ENCODE data around the gene ZDHHC12.

Gene ZDHHC12

GRCh38 chr9:128764361-128764760 lies 40.4 kb upstream of the ZDHHC12 start:
- TF ChIP-seq, protein P1, sequence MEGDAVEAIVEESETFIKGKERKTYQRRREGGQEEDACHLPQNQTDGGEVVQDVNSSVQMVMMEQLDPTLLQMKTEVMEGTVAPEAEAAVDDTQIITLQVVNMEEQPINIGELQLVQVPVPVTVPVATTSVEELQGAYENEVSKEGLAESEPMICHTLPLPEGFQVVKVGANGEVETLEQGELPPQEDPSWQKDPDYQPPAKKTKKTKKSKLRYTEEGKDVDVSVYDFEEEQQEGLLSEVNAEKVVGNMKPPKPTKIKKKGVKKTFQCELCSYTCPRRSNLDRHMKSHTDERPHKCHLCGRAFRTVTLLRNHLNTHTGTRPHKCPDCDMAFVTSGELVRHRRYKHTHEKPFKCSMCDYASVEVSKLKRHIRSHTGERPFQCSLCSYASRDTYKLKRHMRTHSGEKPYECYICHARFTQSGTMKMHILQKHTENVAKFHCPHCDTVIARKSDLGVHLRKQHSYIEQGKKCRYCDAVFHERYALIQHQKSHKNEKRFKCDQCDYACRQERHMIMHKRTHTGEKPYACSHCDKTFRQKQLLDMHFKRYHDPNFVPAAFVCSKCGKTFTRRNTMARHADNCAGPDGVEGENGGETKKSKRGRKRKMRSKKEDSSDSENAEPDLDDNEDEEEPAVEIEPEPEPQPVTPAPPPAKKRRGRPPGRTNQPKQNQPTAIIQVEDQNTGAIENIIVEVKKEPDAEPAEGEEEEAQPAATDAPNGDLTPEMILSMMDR (IDR thresholded peaks at IDR 0.05) = no peak
- H3K4me1 ChIP-seq = no peaks in the 10 kb centered on the region
- no peak overlapping the region for H3K4me3 ChIP-seq (ENCODE audit: low read depth, low read length)
- H3K9me3 ChIP-seq (ENCODE audit: control insufficient read depth, low read length) = no peaks in the 10 kb centered on the region
- no peak overlapping the region for H3K4me2 ChIP-seq (ENCODE audit: low read length)
- H3K27me3 ChIP-seq (ENCODE audit: control insufficient read depth, insufficient read depth, low read length) = no peaks in the 10 kb centered on the region
- H2AFZ ChIP-seq = no peak overlapping the region
- H3K79me2 ChIP-seq = peaks cover 12% of the 10 kb centered on the region
- H3K9ac ChIP-seq = no peak overlapping the region
- H3K27ac ChIP-seq = no peak overlapping the region
- no peaks in the 10 kb centered on the region for H3K36me3 ChIP-seq (ENCODE audit: control insufficient read depth, insufficient read depth, low read length)

GRCh38 chr9:128762671-128763449 lies 38.9 kb upstream of the ZDHHC12 start:
- H3K36me3 ChIP-seq (ENCODE audit: control insufficient read depth, insufficient read depth, low read length) = no peaks in the 10 kb centered on the region
- H3K27ac ChIP-seq = no peak overlapping the region
- H3K79me2 ChIP-seq = peaks cover 7% of the 10 kb centered on the region
- no peak overlapping the region for H3K4me3 ChIP-seq (ENCODE audit: low read depth, low read length)
- no peak overlapping the region for H2AFZ ChIP-seq
- TF ChIP-seq, protein P1 (IDR thresholded peaks at IDR 0.05) = no peak
- no peak overlapping the region for H3K9ac ChIP-seq
- no peaks in the 10 kb centered on the region for H3K27me3 ChIP-seq (ENCODE audit: control insufficient read depth, insufficient read depth, low read length)
- no peak overlapping the region for H3K4me2 ChIP-seq (ENCODE audit: low read length)
- no peaks in the 10 kb centered on the region for H3K4me1 ChIP-seq
- no peaks in the 10 kb centered on the region for H3K9me3 ChIP-seq (ENCODE audit: control insufficient read depth, low read length)

GRCh38 chr9:128757602-128758001 lies 33.7 kb upstream of the ZDHHC12 start:
- no peak overlapping the region for H3K4me3 ChIP-seq (ENCODE audit: low read depth, low read length)
- H3K79me2 ChIP-seq = peaks cover 2% of the 10 kb centered on the region

DNA sequence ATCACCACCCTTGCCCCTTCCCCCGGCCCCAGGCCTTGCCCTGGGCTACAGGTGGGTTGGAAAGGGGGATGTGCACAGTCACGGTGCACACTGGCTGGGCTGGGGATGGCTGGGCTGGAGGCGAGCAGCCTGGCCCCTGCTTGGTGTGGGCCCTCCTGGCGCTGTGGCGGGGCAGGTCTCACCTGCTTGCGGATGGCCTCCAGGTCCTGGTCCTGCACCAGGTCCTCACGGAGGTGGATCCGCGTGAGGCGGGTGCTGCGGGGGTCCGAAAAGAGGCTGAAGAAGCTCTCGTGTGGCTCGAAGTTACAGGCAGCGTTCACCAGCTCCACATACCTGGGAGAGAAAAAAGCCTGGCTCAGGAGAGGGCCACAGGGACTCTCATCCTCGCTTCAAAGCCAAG lies 29.7 kb upstream of the ZDHHC12 start:
- no peak overlapping the region for H2AFZ ChIP-seq
- H3K9ac ChIP-seq = no peak overlapping the region
- H3K4me3 ChIP-seq (ENCODE audit: low read depth, low read length) = no peak overlapping the region
- no peak overlapping the region for H3K4me2 ChIP-seq (ENCODE audit: low read length)
- no peaks in the 10 kb centered on the region for H3K27me3 ChIP-seq (ENCODE audit: control insufficient read depth, insufficient read depth, low read length)
- H3K9me3 ChIP-seq (ENCODE audit: control insufficient read depth, low read length) = no peaks in the 10 kb centered on the region
- H3K36me3 ChIP-seq (ENCODE audit: control insufficient read depth, insufficient read depth, low read length) = no peaks in the 10 kb centered on the region
- no peaks in the 10 kb centered on the region for H3K79me2 ChIP-seq
- TF ChIP-seq, protein P1 (IDR thresholded peaks at IDR 0.05) = no peak
- H3K27ac ChIP-seq = no peak overlapping the region
- H3K4me1 ChIP-seq = no peaks in the 10 kb centered on the region

More at GRCh38 chr9:128757602-128758001, 33.7 kb upstream of the ZDHHC12 start:
- H2AFZ ChIP-seq = no peak overlapping the region
- H3K4me2 ChIP-seq (ENCODE audit: low read length) = no peak overlapping the region
- TF ChIP-seq, protein P1 (IDR thresholded peaks at IDR 0.05) = no peak
- no peaks in the 10 kb centered on the region for H3K36me3 ChIP-seq (ENCODE audit: control insufficient read depth, insufficient read depth, low read length)
- H3K9me3 ChIP-seq (ENCODE audit: control insufficient read depth, low read length) = no peaks in the 10 kb centered on the region
- no peak overlapping the region for H3K27ac ChIP-seq
- H3K9ac ChIP-seq = no peak overlapping the region
- no peaks in the 10 kb centered on the region for H3K4me1 ChIP-seq
- no peaks in the 10 kb centered on the region for H3K27me3 ChIP-seq (ENCODE audit: control insufficient read depth, insufficient read depth, low read length)
